Breast epithelium (tissue), 4 donors: ENCODE measurements around the gene GCNT2. TPM values are rescaled to one million over a fixed set of nuclear protein-coding genes. Genes with fewer than 3 reads are reported as not detected.
"Not testable (repeated sequence)": the region's sequence is repeated elsewhere in the genome, so short reads cannot be mapped to it uniquely, and the experiment has no call there.

Experiments
- DNase-seq, 2 donors: peaks; one replicate each; pipeline ENCODE4 v3.0.0-alpha.2; 2019; ENCODE audit warnings: low spot score in 2 of 2
- H3K27ac ChIP-seq, 2 donors: fragments of 200-600 bp; sonication (generic) in 1 of 2; one replicate each; pipeline ENCODE4 v1.5.1; 2016 to 2019; ENCODE audit warnings: mild to moderate bottlenecking in 1 of 2
- H3K27me3 ChIP-seq, 2 donors: fragments of 200-600 bp; sonication (generic) in 1 of 2; one replicate each; pipeline versions ENCODE4 v1.5.1 to v1.6.0; 2017 to 2019; ENCODE audit warnings: control low read depth in 1 of 2, mild to moderate bottlenecking in 1 of 2
- H3K36me3 ChIP-seq: fragments of 200-600 bp; one replicate; pipeline ENCODE4 v1.5.1; 2019
- H3K4me1 ChIP-seq, 2 donors: fragments of 200-600 bp; sonication (generic); one replicate each; pipeline ENCODE4 v1.5.1; 2016 to 2019; ENCODE audit warnings: control low read depth in 1 of 2
- H3K4me3 ChIP-seq, 3 donors: fragments of 200-600 bp; sonication (generic); 1 replicate in 2 of 3; 2 replicates in 1 of 3; pipeline ENCODE4 v1.5.1; 2016 to 2019; ENCODE audit warnings: mild to moderate bottlenecking in 3 of 3, moderate library complexity in 2 of 3
- H3K9me3 ChIP-seq, 2 donors: fragments of 200-600 bp; sonication (generic) in 1 of 2; one replicate each; pipeline ENCODE4 v1.5.1; 2016 to 2019; ENCODE audit warnings: control low read depth in 1 of 2
- CTCF ChIP-seq, 3 donors: fragments of 450-650 bp; IDR thresholded peaks; one replicate each; pipeline ENCODE4 v1.5.1; 2016 to 2017; ENCODE audit warnings: antibody characterized with exemption in 3 of 3, mild to moderate bottlenecking in 3 of 3, moderate library complexity in 3 of 3
- POLR2A ChIP-seq: fragments of 450-650 bp; IDR thresholded peaks from one replicate; pipeline ENCODE4 v1.6.1; 2016; ENCODE audit warnings: antibody characterized with exemption, mild to moderate bottlenecking, moderate library complexity
- POLR2AphosphoS5 ChIP-seq, 3 donors: sonication (generic); formaldehyde crosslinking; IDR thresholded peaks; one replicate each; pipeline ENCODE4 v1.6.1; 2017; ENCODE audit warnings: antibody characterized with exemption in 3 of 3
- intact Hi-C: fragments of 100-400 bp; cut with DNase I; formaldehyde crosslinking; loops from one replicate; pipeline ENCODE4 v1.15.1; 2023; ENCODE audit warnings: low total_unique reads
- total RNA-seq, 3 donors: library from RNA; depleted of rRNA; stranded (reverse); fragments of >200 nt; gene quantifications; one replicate each; pipeline ENCODE4 v1.1.0, GENCODE V29; 2016

Gene GCNT2
- total RNA-seq, 3 donors from 2014 or later = 1.4 to 22.0 (median 13.4) TPM

GRCh38 chr6:10564975-10565673 is 44.0 kb downstream of the GCNT2 start:
- no peaks in the 10 kb centered on the region for H3K4me1 ChIP-seq
- TF ChIP-seq POLR2AphosphoS5 (IDR thresholded peaks at IDR 0.05) (no peak), CTCF (IDR thresholded peaks at IDR 0.05) (no peak), POLR2A (no peak)
- intact Hi-C loops = no loop called here
- H3K27me3 ChIP-seq = no peaks in the 10 kb centered on the region
- no peak for DNase-seq
- no peaks in the 10 kb centered on the region for H3K36me3 ChIP-seq
- no peak overlapping the region for H3K27ac ChIP-seq
- no peak overlapping the region for H3K4me3 ChIP-seq
- no peaks in the 10 kb centered on the region for H3K9me3 ChIP-seq

GRCh38 chr6:10565913-10566312 is 44.8 kb downstream of the GCNT2 start:
- no peaks in the 10 kb centered on the region for H3K36me3 ChIP-seq
- TF ChIP-seq POLR2AphosphoS5 (IDR thresholded peaks at IDR 0.05) (no peak), POLR2A (no peak), CTCF (IDR thresholded peaks at IDR 0.05) (no peak)
- DNase-seq = no peak
- intact Hi-C loops = no loop called here
- no peaks in the 10 kb centered on the region for H3K4me1 ChIP-seq
- no peaks in the 10 kb centered on the region for H3K27me3 ChIP-seq
- no peak overlapping the region for H3K27ac ChIP-seq
- H3K4me3 ChIP-seq = no peak overlapping the region
- no peaks in the 10 kb centered on the region for H3K9me3 ChIP-seq

GRCh38 chr6:10567256-10568026 is 46.3 kb downstream of the GCNT2 start:
- DNase-seq = no peak
- Histone ChIP-seq H3K4me1 (no peaks in the 10 kb centered on the region), H3K27ac (no peak overlapping the region), H3K4me3 (no peak overlapping the region), H3K36me3 (no peaks in the 10 kb centered on the region), H3K27me3 (no peaks in the 10 kb centered on the region), H3K9me3 (no peaks in the 10 kb centered on the region)
- TF ChIP-seq CTCF (IDR thresholded peaks at IDR 0.05) (no peak), POLR2A (no peak), POLR2AphosphoS5 (IDR thresholded peaks at IDR 0.05) (no peak)
- intact Hi-C loops = no loop called here

GRCh38 chr6:10569392-10570127 is 48.4 kb downstream of the GCNT2 start:
- no peak for DNase-seq
- H3K27ac ChIP-seq = no peak overlapping the region
- H3K9me3 ChIP-seq = no peaks in the 10 kb centered on the region
- H3K4me3 ChIP-seq = no peak overlapping the region
- H3K27me3 ChIP-seq = no peaks in the 10 kb centered on the region
- H3K36me3 ChIP-seq = no peaks in the 10 kb centered on the region
- intact Hi-C loops = no loop called here
- H3K4me1 ChIP-seq = no peaks in the 10 kb centered on the region
- TF ChIP-seq POLR2A (no peak), POLR2AphosphoS5 (IDR thresholded peaks at IDR 0.05) (no peak), CTCF (IDR thresholded peaks at IDR 0.05) (no peak)

GRCh38 chr6:10575519-10575918 is 54.4 kb downstream of the GCNT2 start:
- DNase-seq, H3K36me3 ChIP-seq, H3K9me3 ChIP-seq, H3K4me1 ChIP-seq, H3K27ac ChIP-seq, H3K27me3 ChIP-seq, H3K4me3 ChIP-seq, intact Hi-C loops: not testable (repeated sequence)
